ACC112 (cell line): ENCODE measurements around the gene RECQL5.

Experiments
- H2AFZ ChIP-seq: fragments of 200-600 bp; sonication (generic); one replicate; pipeline ENCODE4 v1.6.0; 2017; ENCODE audit warnings: antibody characterized with exemption, low read length; ENCODE audit not compliant: unreplicated experiment
- H3K27ac ChIP-seq: fragments of 200-600 bp; sonication (generic); 2 replicates; pipeline ENCODE4 v1.5.1; 2014; ENCODE audit warnings: low read depth, mild to moderate bottlenecking, antibody characterized with exemption, low read length, moderate library complexity
- H3K27me3 ChIP-seq: fragments of 200-600 bp; sonication (generic); 2 replicates; pipeline ENCODE4 v1.6.1; 2014; ENCODE audit warnings: mild to moderate bottlenecking, antibody characterized with exemption, low read length, moderate library complexity, mixed read lengths; ENCODE audit not compliant: insufficient read depth
- H3K36me3 ChIP-seq: fragments of 200-600 bp; sonication (generic); 2 replicates; pipeline ENCODE4 v1.6.1; 2016; ENCODE audit warnings: mild to moderate bottlenecking, antibody characterized with exemption, low read length, moderate library complexity, mixed read lengths; ENCODE audit not compliant: insufficient read depth
- H3K4me1 ChIP-seq: fragments of 200-600 bp; sonication (generic); one replicate; pipeline ENCODE4 v1.6.1; 2016; ENCODE audit warnings: low read length, mixed read lengths; ENCODE audit not compliant: insufficient read depth, unreplicated experiment, control insufficient read depth
- H3K4me3 ChIP-seq: fragments of 200-600 bp; sonication (generic); 2 replicates; pipeline ENCODE4 v1.5.1; 2014; ENCODE audit warnings: mild to moderate bottlenecking, low read depth, low read length
- H3K79me2 ChIP-seq: fragments of 200-600 bp; sonication (generic); one replicate; pipeline ENCODE4 v1.6.0; 2016; ENCODE audit warnings: low read length; ENCODE audit not compliant: control insufficient read depth, unreplicated experiment, insufficient read depth

RECQL5 gene

GRCh38 chr17:75670868-75671267 is 3.9 kb upstream of the RECQL5 start:
- Histone ChIP-seq H3K36me3 (peaks cover 7% of the 10 kb centered on the region; the same call in 1 of the 2 replicates), H3K79me2 (peaks cover 66% of the 10 kb centered on the region)

DNA sequence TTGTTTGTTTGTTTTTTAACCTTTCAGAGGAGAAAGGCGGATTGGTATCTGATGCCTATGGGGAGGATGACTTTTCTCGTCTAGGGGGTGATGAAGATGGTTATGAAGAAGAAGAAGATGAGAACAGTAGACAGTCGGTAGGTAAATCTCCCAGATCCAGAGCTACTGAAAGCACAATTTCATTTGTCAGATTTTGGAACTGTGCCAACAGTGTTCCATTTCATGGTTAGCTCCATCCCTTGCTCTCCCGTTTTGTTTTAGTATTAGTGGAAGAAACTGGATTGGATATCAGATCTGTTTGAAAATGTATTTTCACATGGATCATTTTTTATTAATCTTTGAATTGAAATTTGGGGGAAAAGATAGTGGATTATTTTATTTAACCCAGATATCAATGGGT is 1.5 kb upstream of the RECQL5 start:
- no peaks in the 10 kb centered on the region for H3K27me3 ChIP-seq
- H3K4me1 ChIP-seq: peaks cover 14% of the 10 kb centered on the region
- peak overlapping the region; percentile 99 for H3K4me3 ChIP-seq
- H3K79me2 ChIP-seq: peaks cover 68% of the 10 kb centered on the region
- peak overlapping the region; percentile 78; the same call in 1 of the 2 replicates for H3K27ac ChIP-seq
- H3K36me3 ChIP-seq: peaks cover 7% of the 10 kb centered on the region; the same call in 1 of the 2 replicates
- H2AFZ ChIP-seq: no peak overlapping the region

More at GRCh38 chr17:75670868-75671267, 3.9 kb upstream of the RECQL5 start:
- Histone ChIP-seq H3K4me1 (peaks cover 17% of the 10 kb centered on the region), H2AFZ (no peak overlapping the region), H3K27ac (no peak overlapping the region), H3K27me3 (no peaks in the 10 kb centered on the region), H3K4me3 (no peak overlapping the region)

GRCh38 chr17:75667825-75668224 is 871 bp upstream of the RECQL5 start:
- peak overlapping the region; percentile 87 for H2AFZ ChIP-seq

DNA sequence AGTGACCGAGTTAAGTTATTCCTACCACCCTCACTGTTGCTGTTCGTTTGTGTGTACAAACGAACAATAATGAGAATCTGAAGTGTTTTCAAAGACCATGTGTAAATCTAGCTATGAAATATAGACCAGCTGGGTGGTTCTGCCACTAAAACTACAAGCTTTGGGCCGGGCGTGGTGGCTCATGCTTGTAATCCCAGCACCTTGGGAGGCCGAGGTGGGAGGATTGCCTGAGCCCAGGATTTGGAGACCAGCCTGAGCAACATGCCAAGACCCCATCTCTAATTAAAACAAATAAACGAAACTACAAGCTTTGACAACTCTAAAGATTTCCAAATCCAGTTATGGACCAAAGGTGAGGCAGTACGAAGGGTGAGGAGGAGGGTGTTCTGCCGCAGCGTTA is 973 bp downstream of the RECQL5 start:
- H3K27ac ChIP-seq: no peak overlapping the region
- H3K79me2 ChIP-seq: peaks cover 52% of the 10 kb centered on the region

More at GRCh38 chr17:75667825-75668224, 871 bp upstream of the RECQL5 start:
- H3K27ac ChIP-seq: peak overlapping the region; percentile 78
- peaks cover 9% of the 10 kb centered on the region; the same call in 1 of the 2 replicates for H3K36me3 ChIP-seq
- H3K27me3 ChIP-seq: no peaks in the 10 kb centered on the region
- H3K4me3 ChIP-seq: peak overlapping the region; percentile 99
- H3K79me2 ChIP-seq: peaks cover 68% of the 10 kb centered on the region
- H3K4me1 ChIP-seq: peaks cover 14% of the 10 kb centered on the region

DNA sequence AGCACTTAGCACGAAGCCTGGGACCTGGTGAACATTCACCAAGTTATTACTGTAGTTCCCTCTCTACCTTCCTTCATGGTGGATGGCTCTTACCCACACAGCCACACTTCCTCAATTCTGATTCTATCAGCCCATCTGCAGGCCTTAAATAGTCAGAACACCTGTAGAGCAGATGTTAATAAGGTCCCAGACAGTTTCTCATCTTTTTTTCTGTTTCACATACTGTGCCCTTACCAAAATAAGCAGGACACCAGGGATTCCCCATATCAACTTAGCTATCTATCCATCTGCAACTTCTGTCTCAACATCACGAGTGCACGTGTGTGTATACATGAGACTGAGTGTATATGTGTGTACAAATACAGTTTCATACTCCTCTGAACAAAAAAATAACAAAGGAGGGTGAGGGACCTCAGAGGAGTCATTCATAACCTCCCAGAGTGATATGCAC is 2.8 kb downstream of the RECQL5 start:
- H2AFZ ChIP-seq: no peak overlapping the region
- H3K79me2 ChIP-seq: peaks cover 34% of the 10 kb centered on the region
- peaks cover 18% of the 10 kb centered on the region for H3K36me3 ChIP-seq
- H3K4me3 ChIP-seq: no peak overlapping the region
- peaks cover 14% of the 10 kb centered on the region for H3K4me1 ChIP-seq
- H3K27me3 ChIP-seq: no peaks in the 10 kb centered on the region
- no peak overlapping the region for H3K27ac ChIP-seq

More for the DNA sequence above, 973 bp downstream of the RECQL5 start:
- no peaks in the 10 kb centered on the region for H3K27me3 ChIP-seq
- H3K36me3 ChIP-seq: peaks cover 19% of the 10 kb centered on the region
- peak overlapping the region; percentile 99 for H3K4me3 ChIP-seq
- H2AFZ ChIP-seq: no peak overlapping the region
- peaks cover 14% of the 10 kb centered on the region for H3K4me1 ChIP-seq

- Histone ChIP-seq H3K79me2 (peaks cover 18% of the 10 kb centered on the region), H3K27ac (no peak overlapping the region), H3K27me3 (no peaks in the 10 kb centered on the region), H2AFZ (no peak overlapping the region), H3K4me3 (no peak overlapping the region), H3K4me1 (peaks cover 7% of the 10 kb centered on the region), H3K36me3 (peaks cover 18% of the 10 kb centered on the region)
Observed at GRCh38 chr17:75662511-75662910, 4.4 kb downstream of the RECQL5 start.

GRCh38 chr17:75661531-75661930 is 5.4 kb downstream of the RECQL5 start:
- H3K27ac ChIP-seq: no peak overlapping the region
- H3K4me3 ChIP-seq: no peak overlapping the region
- no peaks in the 10 kb centered on the region for H3K27me3 ChIP-seq
- H3K79me2 ChIP-seq: peaks cover 9% of the 10 kb centered on the region
- no peak overlapping the region for H2AFZ ChIP-seq
- H3K4me1 ChIP-seq: peaks cover 7% of the 10 kb centered on the region
- H3K36me3 ChIP-seq: peaks cover 22% of the 10 kb centered on the region

DNA sequence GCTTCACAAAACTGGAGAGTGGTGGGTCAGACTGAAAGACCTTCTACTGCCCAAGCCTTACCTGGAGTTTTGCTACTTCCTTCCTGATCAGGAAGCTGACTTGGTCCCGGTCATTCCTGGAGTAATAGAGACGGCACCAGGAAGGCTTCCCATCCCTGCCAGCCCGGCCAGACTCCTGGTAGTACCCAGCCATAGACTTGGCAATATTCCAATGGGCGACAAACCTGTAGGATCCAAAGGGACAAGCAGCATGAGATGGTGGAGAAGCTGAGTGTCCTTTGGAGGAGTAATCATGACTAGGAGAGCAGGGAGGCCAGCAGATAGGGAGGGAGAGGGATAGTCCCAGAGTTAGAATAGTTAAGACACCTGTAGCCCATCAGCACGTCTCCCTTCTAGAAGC is 8.7 kb downstream of the RECQL5 start:
- Histone ChIP-seq H2AFZ (no peak overlapping the region), H3K4me1 (no peaks in the 10 kb centered on the region), H3K36me3 (peaks cover 22% of the 10 kb centered on the region), H3K79me2 (no peaks in the 10 kb centered on the region), H3K27me3 (no peaks in the 10 kb centered on the region), H3K4me3 (no peak overlapping the region), H3K27ac (no peak overlapping the region)

DNA sequence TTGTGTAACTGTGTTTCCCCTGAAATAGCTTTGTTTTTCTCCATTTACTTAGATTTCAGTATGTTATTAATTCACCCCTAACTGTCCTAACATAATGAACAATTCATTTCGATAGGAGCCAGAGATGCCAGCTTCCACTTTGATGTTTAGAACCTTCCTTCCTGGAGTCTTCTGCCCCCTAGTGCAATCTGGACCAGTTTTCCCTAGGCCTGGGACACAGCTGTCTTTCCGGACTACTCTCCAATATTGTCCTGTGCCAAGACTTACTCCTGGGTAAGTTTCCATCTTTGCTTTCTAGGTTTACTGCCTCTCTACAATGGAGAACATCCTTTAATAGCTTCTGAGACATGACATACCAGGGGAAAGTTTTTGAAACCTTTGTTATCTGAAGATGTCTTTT is 12.8 kb downstream of the RECQL5 start:
- H3K79me2 ChIP-seq: no peaks in the 10 kb centered on the region
- peaks cover 4% of the 10 kb centered on the region for H3K36me3 ChIP-seq
- H2AFZ ChIP-seq: no peak overlapping the region
- no peak overlapping the region for H3K4me3 ChIP-seq
- no peaks in the 10 kb centered on the region for H3K4me1 ChIP-seq
- no peak overlapping the region for H3K27ac ChIP-seq
- H3K27me3 ChIP-seq: no peaks in the 10 kb centered on the region

- Histone ChIP-seq H3K79me2 (no peaks in the 10 kb centered on the region), H3K36me3 (peaks cover 4% of the 10 kb centered on the region), H3K27me3 (no peaks in the 10 kb centered on the region), H3K4me1 (no peaks in the 10 kb centered on the region), H3K27ac (no peak overlapping the region), H3K4me3 (no peak overlapping the region), H2AFZ (no peak overlapping the region)
Observed at GRCh38 chr17:75652934-75653549, 13.9 kb downstream of the RECQL5 start.

DNA sequence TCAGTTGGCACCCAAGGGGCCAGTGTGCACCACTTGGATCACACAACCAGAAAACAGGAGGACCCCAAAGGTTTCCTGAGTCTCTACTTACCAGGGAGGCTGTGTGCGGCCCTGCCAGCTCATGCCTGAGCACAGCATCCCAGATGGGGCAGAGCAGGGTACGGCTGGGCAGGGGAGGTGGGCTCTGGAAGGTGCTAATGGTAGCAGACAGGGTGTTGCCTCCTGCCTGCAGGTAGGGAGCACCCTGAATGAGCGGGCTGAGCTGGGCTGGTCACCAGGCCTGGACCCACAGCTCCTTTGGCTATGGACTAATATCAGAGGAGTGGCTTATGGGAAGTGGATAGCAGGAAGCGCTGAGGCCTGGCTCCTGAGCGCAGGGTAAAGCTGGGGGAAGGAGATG is 14.6 kb downstream of the RECQL5 start:
- no peaks in the 10 kb centered on the region for H3K4me1 ChIP-seq
- peaks cover 3% of the 10 kb centered on the region for H3K36me3 ChIP-seq
- no peaks in the 10 kb centered on the region for H3K27me3 ChIP-seq
- H3K4me3 ChIP-seq: no peak overlapping the region
- H3K79me2 ChIP-seq: no peaks in the 10 kb centered on the region
- H2AFZ ChIP-seq: no peak overlapping the region
- no peak overlapping the region for H3K27ac ChIP-seq
